ENCODE measurements around the gene TPO. TPM values are rescaled to one million over a fixed set of nuclear protein-coding genes. Genes with fewer than 3 reads are reported as not detected.
"Not testable (repeated sequence)": the region's sequence is repeated elsewhere in the genome, so short reads cannot be mapped to it uniquely, and the experiment has no call there.

Gene TPO
- total RNA-seq, 1 experiment from 2014 or later: not detected

- Histone ChIP-seq H3K4me2 (no peak overlapping the region), H3K9me2 (ENCODE audit: insufficient read depth) (no peaks in the 10 kb centered on the region), H3K36me3 (ENCODE audit: low read depth) (no peaks in the 10 kb centered on the region), H3K9me3 (ENCODE audit: insufficient read depth, low read depth) (no peaks in the 10 kb centered on the region), H3K27ac (no peak overlapping the region), H3K27me3 (ENCODE audit: insufficient read depth, low read depth) (peaks cover 18% of the 10 kb centered on the region; the same call in 1 of the 2 replicates), H4K20me1 (ENCODE audit: insufficient read depth) (no peaks in the 10 kb centered on the region), H3K4me3 (no peak overlapping the region), H3F3A (ENCODE audit: insufficient read depth, low read depth) (no peaks in the 10 kb centered on the region), H2AFZ (no peak overlapping the region), H3K4me1 (replicated peaks; ENCODE audit: insufficient read depth) (no peaks in the 10 kb centered on the region), H3K79me2 (ENCODE audit: low read depth) (no peaks in the 10 kb centered on the region)
- ChIA-PET POLR2A (ENCODE audit: unreplicated experiment) (no interaction called here), CTCF (no interaction called here)
- intact Hi-C loops (cut with micrococcal nuclease; ENCODE audit: unreplicated experiment): no loop called here
- BruUV-seq (replicated peaks): no TSS peak
- TF ChIP-seq EZH2 (IDR thresholded peaks at IDR 0.05; ENCODE audit: low read depth) (no peak), CTCF (conservative IDR thresholded peaks at IDR 0.05) (no peak)
- DNase-seq: no peak
Measured at GRCh38 chr2:1567556-1568344, 154.5 kb downstream of the TPO start.

- H3K27ac ChIP-seq; H3K36me3 ChIP-seq (ENCODE audit: low read depth); intact Hi-C loops (cut with micrococcal nuclease; ENCODE audit: unreplicated experiment); H3K9me2 ChIP-seq (ENCODE audit: insufficient read depth); POLR2A ChIA-PET (ENCODE audit: unreplicated experiment); BruUV-seq (replicated peaks); H3K4me1 ChIP-seq (replicated peaks; ENCODE audit: insufficient read depth); H3K79me2 ChIP-seq (ENCODE audit: low read depth); H3K4me3 ChIP-seq; CTCF ChIA-PET; H4K20me1 ChIP-seq (ENCODE audit: insufficient read depth); H3K9me3 ChIP-seq (ENCODE audit: insufficient read depth, low read depth); DNase-seq; H3K4me2 ChIP-seq; H2AFZ ChIP-seq; H3F3A ChIP-seq (ENCODE audit: insufficient read depth, low read depth): not testable (repeated sequence)
- H3K27me3 ChIP-seq (ENCODE audit: insufficient read depth, low read depth): peaks cover 18% of the 10 kb centered on the region
Measured at GRCh38 chr2:1568345-1568668, 155.0 kb downstream of the TPO start.

GRCh38 chr2:1569879-1570450 lies 156.7 kb downstream of the TPO start:
- Histone ChIP-seq H3K9me3 (ENCODE audit: insufficient read depth, low read depth) (no peaks in the 10 kb centered on the region), H3K9me2 (ENCODE audit: insufficient read depth) (no peaks in the 10 kb centered on the region), H3K79me2 (ENCODE audit: low read depth) (no peaks in the 10 kb centered on the region), H4K20me1 (ENCODE audit: insufficient read depth) (no peaks in the 10 kb centered on the region), H3F3A (ENCODE audit: insufficient read depth, low read depth) (no peaks in the 10 kb centered on the region), H3K27ac (no peak overlapping the region), H2AFZ (no peak overlapping the region), H3K4me1 (replicated peaks; ENCODE audit: insufficient read depth) (no peaks in the 10 kb centered on the region), H3K4me3 (no peak overlapping the region), H3K36me3 (ENCODE audit: low read depth) (no peaks in the 10 kb centered on the region), H3K4me2 (no peak overlapping the region), H3K27me3 (ENCODE audit: insufficient read depth, low read depth) (peaks cover 10% of the 10 kb centered on the region)
- BruUV-seq (replicated peaks): no TSS peak
- ChIA-PET CTCF (no interaction called here), POLR2A (ENCODE audit: unreplicated experiment) (no interaction called here)
- DNase-seq: no peak
- intact Hi-C loops (cut with micrococcal nuclease; ENCODE audit: unreplicated experiment): no loop called here
- TF ChIP-seq CTCF (conservative IDR thresholded peaks at IDR 0.05): no peak
- TF ChIP-seq EZH2 (IDR thresholded peaks at IDR 0.05; ENCODE audit: low read depth): no peak
